Heart right ventricle (tissue), 16 donors: ENCODE data around the gene THAP7. TPM values are rescaled to one million over a fixed set of nuclear protein-coding genes. Genes with fewer than 3 reads are reported as not detected.

ENCODE experiments used
- ATAC-seq, 8 donors: fragments of 200-7000 bp; cut with Tn5 transposase; one replicate each; pipeline ENCODE4 v1.9.1; 2020; ENCODE audit warnings: mild to moderate bottlenecking in 8 of 8, moderate library complexity in 8 of 8, moderate number of reproducible peaks in 1 of 8
- DNase-seq, 2 donors: peaks; one replicate each; pipeline ENCODE4 v3.0.0-alpha.2; 2020
- H3K27ac ChIP-seq, 10 donors: fragments of 200-600 bp; sonication (generic) in 2 of 10; one replicate each; pipeline versions ENCODE4 v1.5.0 to v1.8.0; 2020 to 2022; ENCODE audit warnings: mild to moderate bottlenecking in 3 of 10
- H3K27me3 ChIP-seq, 7 donors: fragments of 200-600 bp; one replicate each; pipeline ENCODE4 v1.8.0; 2021 to 2022; ENCODE audit warnings: mild to moderate bottlenecking in 2 of 7
- H3K36me3 ChIP-seq, 9 donors: fragments of 200-600 bp; sonication (generic) in 1 of 9; one replicate each; pipeline versions ENCODE4 v1.5.0 to v1.8.0; 2020 to 2022; ENCODE audit warnings: mild to moderate bottlenecking in 2 of 9
- H3K4me1 ChIP-seq, 9 donors: fragments of 200-600 bp; sonication (generic) in 1 of 9; one replicate each; pipeline versions ENCODE4 v1.5.0 to v1.8.0; 2020 to 2022; ENCODE audit warnings: mild to moderate bottlenecking in 4 of 9
- H3K4me3 ChIP-seq, 10 donors: fragments of 200-600 bp; sonication (generic) in 2 of 10; one replicate each; pipeline versions ENCODE4 v1.5.0 to v1.8.0; 2020 to 2022; ENCODE audit warnings: mild to moderate bottlenecking in 7 of 10, moderate library complexity in 2 of 10
- H3K9me3 ChIP-seq, 11 donors: fragments of 200-600 bp in 10 of 11; sonication (generic) in 2 of 11; one replicate each; pipeline versions ENCODE4 v1.5.0 to v1.8.0; 2013 to 2022; ENCODE audit warnings: mild to moderate bottlenecking in 2 of 11, control low read depth in 1 of 11, moderate library complexity in 1 of 11
- WGBS, 2 donors: extraction: QIAGEN DNeasy Blood & Tissue Kit; methylation state at CpG; one replicate each; pipeline ENCODE4 v1.1.7; 2013; ENCODE audit warnings: inconsistent platforms in 1 of 2; 5-methylcytosine and 5-hydroxymethylcytosine counted together
- intact Hi-C, 10 donors: fragments of 100-400 bp; cut with DNase I; formaldehyde crosslinking; loops; one replicate each; pipeline versions ENCODE4 v1.11.1 to v1.14.2; 2022
- polyA plus RNA-seq, 2 donors: library from polyadenylated mRNA; stranded (reverse); fragments of 200-250 nt; gene quantifications; one replicate each; pipeline ENCODE4 v1.2.3, GENCODE V29; 2013
- total RNA-seq, 10 donors: library from RNA; stranded (reverse); fragmentation: NEBNext Ultra II Directional in 3 of 10; extraction: Animal tissue kit (Norgen Biotek cat#: 25700) in 3 of 10; gene quantifications; one replicate each; pipeline versions ENCODE4 v1.2.1 to v1.2.4, GENCODE V29; 2021 to 2023
- TF ChIP-seq, protein P1 (sequence below), 9 donors: fragments of 200-600 bp; sonication (generic) in 2 of 9; IDR thresholded peaks; one replicate each; pipeline versions ENCODE4 v1.5.0 to v1.8.0; 2021 to 2022; ENCODE audit warnings: antibody characterized with exemption in 9 of 9, mild to moderate bottlenecking in 5 of 9, moderate library complexity in 1 of 9
- donor health status: Arrhythmogenic right ventricular cardiomyopathy.
- donor health status: ischemic (EF 13 %, LVEDD 7.1; RV severe dilation, severe dysfunction).
- donor health status: healthy with polysubstance abuse.
- donor health status: DM: no; HTN: yes; CAD: no.
- donor health status: DM: no; HTN: no; CAD: no.
- donor health status: ischemic (EF 25% LVEDD 6.9; RV normal size, moderate dysfunction).
- donor health status: ischemic (EF 25% LVEDD 5.7; RV mildly dilated, moderate dysfunction).
- donor health status: healthy.
- donor health status: DM: yes; HTN: yes; CAD: no.
- donor health status: Ischemic cardiomyopathy.
- donor health status: ischemic (EF 35%, LVEDD 5.7; RV mildly dilated, moderate dysfunction).
- donor health status: nonischemic (EF 11% LVEDD 7.7; RV severe dilation, severe dysfunction).
- donor health status: DM: yes; HTN: yes; CAD: no.
- donor health status: PGD.
- donor health status: ischemic (EF 29% LVEDD 5.4; RV normal size, mild dysfunction).
- donor health status: nonischemic (EF 23%, LVEDD 6.1; RV moderate dilation, normal function).

The THAP7 gene
- total and polyA plus RNA-seq, 12 donors = 15.5 to 54.9 (median 18.1) TPM

DNA sequence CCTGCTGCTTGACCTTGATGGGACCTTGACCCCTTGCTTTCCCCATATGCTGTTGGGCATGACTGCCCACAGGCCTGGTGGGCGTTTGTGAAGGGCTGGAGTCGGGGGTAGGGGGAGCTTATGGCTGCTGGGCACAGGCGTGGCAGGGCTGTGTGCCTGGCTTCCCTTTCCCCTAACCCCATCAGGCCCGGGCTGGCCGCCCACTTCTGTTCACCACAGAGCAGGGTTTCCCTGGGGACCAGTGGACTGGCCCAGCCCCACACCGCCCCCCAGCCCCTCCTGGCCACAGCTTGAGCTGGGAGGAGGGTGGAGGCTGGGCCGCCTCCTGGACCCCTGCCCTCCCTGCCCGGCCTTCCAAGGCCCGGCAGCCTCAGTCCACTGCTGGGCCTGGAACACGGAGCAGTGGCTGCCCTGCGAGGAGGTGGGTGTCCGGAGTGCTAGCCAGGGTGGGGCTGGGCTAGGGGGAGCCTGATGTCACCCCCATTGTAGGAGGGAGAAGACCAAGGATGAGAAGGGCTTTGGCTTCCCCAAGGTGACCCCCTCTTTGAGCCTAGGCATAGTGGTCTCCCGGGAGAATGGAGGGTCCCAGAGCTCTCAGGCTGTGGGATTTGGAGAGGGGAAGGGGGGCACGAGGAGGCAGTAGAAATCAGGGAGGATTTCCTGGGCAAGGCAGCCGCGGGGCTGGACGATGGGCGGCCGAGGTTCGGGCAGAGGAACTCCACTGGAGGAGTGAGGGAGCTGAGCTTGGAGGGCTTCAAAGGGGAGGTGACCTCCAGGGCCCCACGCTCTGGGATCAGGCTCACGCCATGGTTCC is 34.8 kb downstream of the THAP7 start, which contains the start of gene AIFM3:
TSS of gene AIFM3 (plus strand) at position 373 of the 814 bp plus-strand sequence. CDS start 690 bp downstream, outside the sequence.
- Histone ChIP-seq H3K36me3 (no peaks in the 10 kb centered on the region), H3K9me3 (no peaks in the 10 kb centered on the region), H3K4me1 (peaks cover 3 to 27% (median 10%) of the 10 kb centered on the region in 9 donors), H3K4me3 (no peak within 1 kb of the TSS), H3K27ac (peak within 1 kb of the TSS in 1 of 10 donors; percentile 50), H3K27me3 (peaks cover 0 to 36% (median 16%) of the 10 kb centered on the region in 7 donors)
- ATAC-seq (peak in 1 of 8 donors; percentile 29), DNase-seq (no peak)
- 59 to 73% methylated on average over 20 to 22 of the region's 22 CpGs for WGBS, 2 donors
- intact Hi-C loops = loop anchor here in 1 of 10 donors (10.0 kb wide), 2 partner anchors 52 to 88 kb away; partner anchors contain the start of gene CRKL
- TF ChIP-seq, protein P1, sequence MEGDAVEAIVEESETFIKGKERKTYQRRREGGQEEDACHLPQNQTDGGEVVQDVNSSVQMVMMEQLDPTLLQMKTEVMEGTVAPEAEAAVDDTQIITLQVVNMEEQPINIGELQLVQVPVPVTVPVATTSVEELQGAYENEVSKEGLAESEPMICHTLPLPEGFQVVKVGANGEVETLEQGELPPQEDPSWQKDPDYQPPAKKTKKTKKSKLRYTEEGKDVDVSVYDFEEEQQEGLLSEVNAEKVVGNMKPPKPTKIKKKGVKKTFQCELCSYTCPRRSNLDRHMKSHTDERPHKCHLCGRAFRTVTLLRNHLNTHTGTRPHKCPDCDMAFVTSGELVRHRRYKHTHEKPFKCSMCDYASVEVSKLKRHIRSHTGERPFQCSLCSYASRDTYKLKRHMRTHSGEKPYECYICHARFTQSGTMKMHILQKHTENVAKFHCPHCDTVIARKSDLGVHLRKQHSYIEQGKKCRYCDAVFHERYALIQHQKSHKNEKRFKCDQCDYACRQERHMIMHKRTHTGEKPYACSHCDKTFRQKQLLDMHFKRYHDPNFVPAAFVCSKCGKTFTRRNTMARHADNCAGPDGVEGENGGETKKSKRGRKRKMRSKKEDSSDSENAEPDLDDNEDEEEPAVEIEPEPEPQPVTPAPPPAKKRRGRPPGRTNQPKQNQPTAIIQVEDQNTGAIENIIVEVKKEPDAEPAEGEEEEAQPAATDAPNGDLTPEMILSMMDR (IDR thresholded peaks at IDR 0.05) = no peak

DNA sequence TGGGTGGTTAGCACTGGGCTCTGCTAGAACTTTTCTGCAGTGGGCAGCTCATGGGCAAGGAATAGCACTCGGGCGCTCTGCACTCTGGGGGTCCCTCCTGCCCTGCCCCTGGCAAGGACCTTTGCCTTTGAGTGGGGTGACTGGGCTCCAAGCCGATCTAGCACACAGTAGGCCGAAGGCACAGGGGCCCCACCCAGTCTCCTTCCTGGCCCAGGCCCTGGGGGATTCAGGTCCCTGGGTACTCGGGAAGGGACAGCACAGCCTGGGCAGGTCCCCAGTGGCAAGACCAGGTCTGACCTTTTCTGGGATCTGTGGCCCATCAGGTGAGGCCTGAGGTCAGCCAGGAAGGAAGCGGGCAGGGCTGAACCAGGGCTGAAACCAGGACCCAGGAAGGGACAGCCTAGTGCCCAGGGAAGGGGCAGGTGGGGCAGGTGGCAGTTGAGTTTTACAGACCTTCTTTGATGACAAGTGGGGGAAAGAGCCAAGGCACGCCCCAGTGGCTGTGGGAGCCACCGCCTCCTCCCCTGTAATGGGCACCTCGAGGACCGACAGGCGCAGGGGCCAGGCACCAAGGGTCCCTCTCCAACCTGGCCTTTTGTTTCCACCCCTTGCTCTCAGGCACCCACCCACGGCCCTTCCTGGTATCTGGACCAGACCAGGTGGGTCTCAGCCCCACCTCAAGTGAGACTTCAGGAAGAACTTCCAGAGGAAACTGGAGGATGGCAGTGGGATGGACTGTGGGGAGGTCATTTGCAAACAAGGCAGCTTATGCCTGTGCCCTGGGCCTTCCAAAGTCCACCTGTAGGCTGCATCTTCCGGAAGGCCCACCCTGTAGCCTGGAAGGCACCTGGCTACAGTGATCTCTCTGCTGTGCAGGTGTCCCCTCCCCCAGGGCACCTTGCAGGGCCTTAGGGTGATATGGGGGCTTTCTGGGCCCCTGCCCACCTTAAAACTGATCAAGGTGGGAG is 35.7 kb downstream of the THAP7 start:
- DNase-seq (no peak), ATAC-seq (no peak)
- Histone ChIP-seq H3K9me3 (no peaks in the 10 kb centered on the region), H3K36me3 (no peaks in the 10 kb centered on the region), H3K4me3 (no peak overlapping the region), H3K27ac (no peak overlapping the region), H3K27me3 (peaks cover 0 to 36% (median 16%) of the 10 kb centered on the region in 7 donors), H3K4me1 (peaks cover 3 to 30% (median 10%) of the 10 kb centered on the region in 9 donors)
- TF ChIP-seq, protein P1 (IDR thresholded peaks at IDR 0.05) = no peak
- WGBS, 2 donors = 84 to 88% methylated on average over 13 of the region's 13 CpGs
- intact Hi-C loops = loop anchor here in 1 of 10 donors (10.0 kb wide), 2 partner anchors 51 to 89 kb away; partner anchors contain the start of gene CRKL

- no peak for DNase-seq
- no peak overlapping the region for H3K27ac ChIP-seq
- TF ChIP-seq, protein P1 (IDR thresholded peaks at IDR 0.05) = no peak
- H3K4me3 ChIP-seq = peak overlapping the region in 9 of 10 donors; percentile 36 to 48 (median 42)
- WGBS, 2 donors = 10 to 16% methylated on average over 35 to 61 of the region's 65 CpGs
- intact Hi-C loops = loop anchor here in 1 of 10 donors (10.0 kb wide), 2 partner anchors 50 to 90 kb away; partner anchors contain the start of gene CRKL
- no peaks in the 10 kb centered on the region for H3K9me3 ChIP-seq
- H3K27me3 ChIP-seq = peaks cover 0 to 36% (median 16%) of the 10 kb centered on the region in 7 donors
- peak in 1 of 8 donors; percentile 14 for ATAC-seq
- H3K36me3 ChIP-seq = no peaks in the 10 kb centered on the region
- H3K4me1 ChIP-seq = peaks cover 3 to 30% (median 10%) of the 10 kb centered on the region in 9 donors
Observed at GRCh38 chr22:20965104-20965887, 36.6 kb downstream of the THAP7 start.
